Measurements from ENCODE around the gene CYP2C9.
"Not testable (repeated sequence)": the region's sequence is repeated elsewhere in the genome, so short reads cannot be mapped to it uniquely, and the experiment has no call there.

CYP2C9 gene

DNA sequence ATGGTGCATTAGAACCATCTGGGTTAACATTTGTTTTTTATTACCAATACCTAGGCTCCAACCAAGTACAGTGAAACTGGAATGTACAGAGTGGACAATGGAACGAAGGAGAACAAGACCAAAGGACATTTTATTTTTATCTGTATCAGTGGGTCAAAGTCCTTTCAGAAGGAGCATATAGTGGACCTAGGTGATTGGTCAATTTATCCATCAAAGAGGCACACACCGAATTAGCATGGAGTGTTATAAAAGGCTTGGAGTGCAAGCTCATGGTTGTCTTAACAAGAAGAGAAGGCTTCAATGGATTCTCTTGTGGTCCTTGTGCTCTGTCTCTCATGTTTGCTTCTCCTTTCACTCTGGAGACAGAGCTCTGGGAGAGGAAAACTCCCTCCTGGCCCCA, at the start of gene CYP2C9:
CYP2C9 (plus strand) TSS at position 276 of the 400 bp plus-strand sequence; CDS start at position 301, 25 bp downstream.
- DNase-seq (ENCODE audit: low read depth, low spot score) = no peak

- no peak for DNase-seq (ENCODE audit: low read depth, low spot score)
Measured at GRCh38 chr10:94889123-94889522, 49.3 kb upstream of the CYP2C9 start.

- no peak for DNase-seq (ENCODE audit: low read depth, low spot score)
Measured at GRCh38 chr10:94890264-94891022, 48.0 kb upstream of the CYP2C9 start.

DNA sequence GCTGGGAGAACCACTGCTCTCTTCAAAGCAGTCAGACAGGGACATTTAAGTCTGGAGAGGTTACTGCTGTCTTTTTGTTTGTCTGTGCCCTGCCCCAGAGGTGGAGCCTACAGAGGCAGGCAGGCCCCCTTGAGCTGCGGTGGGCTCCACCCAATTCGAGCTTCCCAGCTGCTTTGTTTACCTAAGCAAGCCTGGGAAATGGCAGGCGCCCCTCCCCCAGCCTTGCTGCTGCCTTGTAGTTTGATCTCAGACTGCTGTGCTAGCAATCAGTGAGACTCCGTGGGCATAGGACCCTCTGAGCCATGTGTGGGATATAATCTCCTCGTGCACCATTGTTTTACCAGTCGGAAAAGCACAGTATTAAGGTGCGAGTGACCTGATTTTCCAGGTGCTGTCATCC, 40.0 kb upstream of the CYP2C9 start:
- not testable (repeated sequence) for DNase-seq (ENCODE audit: low read depth, low spot score)

- DNase-seq (ENCODE audit: low read depth, low spot score) = no peak
Measured at GRCh38 chr10:94902080-94902479, 36.4 kb upstream of the CYP2C9 start.

GRCh38 chr10:94902570-94902969, 35.9 kb upstream of the CYP2C9 start:
- no peak for DNase-seq (ENCODE audit: low read depth, low spot score)

DNA sequence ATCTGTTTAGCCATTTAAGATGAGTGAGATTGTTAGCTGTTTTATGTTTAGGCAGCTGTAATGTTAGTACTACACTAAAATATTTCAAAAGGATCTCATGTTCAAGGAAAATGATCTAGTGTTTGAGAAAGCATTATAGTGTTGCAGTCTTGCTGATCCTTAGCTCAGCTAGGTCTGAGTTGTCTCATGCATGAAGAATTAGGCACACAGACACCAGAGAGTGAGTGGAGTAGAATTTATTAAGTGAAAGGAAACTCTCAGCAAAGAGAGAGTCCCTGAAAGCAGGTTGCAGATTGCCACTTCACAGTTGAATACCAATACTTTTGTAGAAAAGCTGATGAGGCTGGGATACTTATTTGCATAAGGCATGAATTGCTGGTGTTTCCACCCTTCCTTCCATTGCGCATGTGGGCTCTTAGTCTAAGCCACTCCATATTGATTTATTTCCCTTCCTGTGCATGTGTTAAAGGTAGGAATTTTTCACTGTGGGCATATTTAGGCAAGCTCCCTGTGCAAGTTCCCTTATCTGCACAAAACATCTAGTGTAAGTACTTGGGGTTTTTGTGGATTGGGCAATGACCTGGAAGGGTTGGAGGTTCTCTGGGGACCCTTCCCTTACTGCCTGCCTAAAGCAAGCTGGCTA, 33.8 kb upstream of the CYP2C9 start:
- DNase-seq (ENCODE audit: low read depth, low spot score) = not testable (repeated sequence)

DNA sequence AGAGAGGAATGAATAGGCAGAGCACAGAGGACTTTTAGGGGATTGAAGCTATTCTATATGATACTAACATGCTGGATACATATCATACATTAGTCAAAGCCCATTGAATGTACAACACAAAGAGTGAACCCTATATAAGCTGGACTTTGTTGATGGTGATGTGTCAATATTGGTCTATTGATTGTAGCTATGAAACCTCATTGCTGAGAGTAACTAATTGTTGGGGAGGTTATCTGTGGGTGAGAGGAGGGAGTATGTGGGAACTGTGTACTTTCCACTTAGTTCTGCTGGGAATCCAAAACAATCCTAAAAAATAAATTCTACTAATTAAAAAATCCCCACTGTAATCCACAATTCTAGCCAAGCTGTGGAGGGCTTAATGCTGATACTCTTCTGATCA, 22.0 kb upstream of the CYP2C9 start:
- no peak for DNase-seq (ENCODE audit: low read depth, low spot score)

DNA sequence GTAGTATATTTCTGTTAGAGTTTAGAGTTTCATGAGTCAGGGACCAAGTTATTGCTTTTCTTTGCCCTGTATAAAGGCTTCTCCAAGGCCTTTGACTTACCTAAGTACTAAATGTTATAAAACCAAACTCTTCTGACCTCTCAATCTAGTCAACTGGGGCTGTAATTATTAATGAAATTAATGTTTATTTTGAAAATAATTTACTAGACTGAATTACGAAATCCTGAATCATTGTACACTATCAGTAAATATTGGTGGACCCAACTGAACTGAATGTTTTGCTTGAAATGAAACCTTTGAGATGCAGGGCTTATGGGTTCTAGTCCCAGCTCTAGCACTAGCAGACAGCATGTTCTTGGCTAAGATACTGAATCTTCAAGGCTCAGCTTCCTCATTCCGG, 1.7 kb upstream of the CYP2C9 start:
- DNase-seq (ENCODE audit: low read depth, low spot score) = no peak

- not testable (repeated sequence) for DNase-seq (ENCODE audit: low read depth, low spot score)
Measured at GRCh38 chr10:94943432-94944103, 5.1 kb downstream of the CYP2C9 start.

- not testable (repeated sequence) for DNase-seq (ENCODE audit: low read depth, low spot score)
Measured at GRCh38 chr10:94946181-94946580, 7.7 kb downstream of the CYP2C9 start.

- DNase-seq (ENCODE audit: low read depth, low spot score) = no peak
Measured at GRCh38 chr10:94963901-94964300, 25.4 kb downstream of the CYP2C9 start.

DNA sequence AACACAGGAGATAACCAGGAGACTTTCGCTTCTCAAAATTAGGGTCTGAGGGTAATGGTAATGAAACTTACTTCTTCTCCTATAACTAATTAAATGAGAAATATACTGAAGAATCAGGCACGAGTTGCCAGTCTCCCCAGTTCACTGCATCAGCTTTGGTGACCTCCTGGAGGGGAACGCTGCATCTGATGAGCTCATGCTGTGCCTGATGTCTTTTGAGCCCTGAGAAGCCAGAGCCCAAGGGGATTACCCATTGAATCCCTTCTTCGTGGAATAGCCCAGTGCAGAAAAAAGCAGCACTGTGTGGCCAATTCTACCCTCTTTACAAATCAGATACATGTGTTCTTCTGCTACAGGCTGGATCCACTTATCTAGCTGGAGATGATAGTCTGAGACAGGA, 45.1 kb downstream of the CYP2C9 start:
- no peak for DNase-seq (ENCODE audit: low read depth, low spot score)

DNA sequence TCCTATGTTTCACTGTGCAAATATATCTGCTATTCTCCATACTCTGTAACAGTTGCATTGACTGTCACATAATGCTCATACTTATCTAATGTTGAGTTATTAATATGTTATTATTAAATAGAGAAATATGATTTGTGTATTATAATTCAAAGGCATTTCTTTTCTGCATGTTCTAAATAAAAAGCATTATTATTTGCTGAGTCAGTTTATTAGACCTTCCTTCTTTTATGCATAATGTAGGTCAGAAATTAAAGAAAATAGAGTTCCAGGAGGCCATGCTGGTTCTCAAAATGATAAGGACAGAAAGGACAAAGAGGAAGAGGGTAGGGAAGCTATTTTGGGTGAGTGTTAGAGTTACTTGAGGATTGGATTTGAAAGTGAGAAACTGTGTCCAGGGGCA, 50.7 kb downstream of the CYP2C9 start:
- DNase-seq (ENCODE audit: low read depth, low spot score) = no peak

DNA sequence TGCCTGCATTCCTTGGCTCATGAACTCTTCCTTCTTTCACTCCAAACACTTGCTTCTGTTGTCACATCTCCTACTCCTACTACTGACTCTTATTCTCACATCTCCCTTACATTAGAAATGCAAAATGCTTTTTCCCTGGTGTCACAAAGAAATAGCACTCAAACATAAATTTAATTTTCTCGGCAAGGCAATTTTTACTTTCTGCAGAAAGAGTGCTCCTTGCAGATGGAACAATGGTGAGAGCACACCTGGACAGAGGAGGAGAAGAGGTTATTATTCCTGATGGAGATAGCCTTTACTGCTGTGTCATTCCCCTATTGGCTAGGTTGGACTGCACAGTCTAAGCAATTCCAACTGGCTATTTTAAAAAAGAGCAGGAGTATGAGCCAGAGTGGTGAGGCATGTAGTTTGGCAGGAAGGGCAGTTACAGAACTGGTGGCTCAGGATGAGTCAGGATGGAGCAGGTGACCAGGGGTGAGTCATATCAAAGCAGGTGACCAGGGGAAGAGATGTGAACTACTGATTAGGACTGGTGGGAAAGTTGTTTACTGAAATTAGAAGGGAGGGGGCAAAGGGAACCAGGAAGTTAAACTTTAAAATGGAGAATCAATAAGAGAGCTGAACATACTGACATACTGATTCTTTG, 52.9 kb downstream of the CYP2C9 start:
- no peak for DNase-seq (ENCODE audit: low read depth, low spot score)

GRCh38 chr10:94992811-94993210, 54.4 kb downstream of the CYP2C9 start:
- DNase-seq (ENCODE audit: low read depth, low spot score) = no peak

- DNase-seq (ENCODE audit: low read depth, low spot score) = no peak
Measured at GRCh38 chr10:94997741-94998174, 59.3 kb downstream of the CYP2C9 start.

GRCh38 chr10:95026461-95026860, 88.0 kb downstream of the CYP2C9 start:
- no peak for DNase-seq (ENCODE audit: low read depth, low spot score)

GRCh38 chr10:95031656-95032055, 93.2 kb downstream of the CYP2C9 start:
- no peak for DNase-seq (ENCODE audit: low read depth, low spot score)

DNA sequence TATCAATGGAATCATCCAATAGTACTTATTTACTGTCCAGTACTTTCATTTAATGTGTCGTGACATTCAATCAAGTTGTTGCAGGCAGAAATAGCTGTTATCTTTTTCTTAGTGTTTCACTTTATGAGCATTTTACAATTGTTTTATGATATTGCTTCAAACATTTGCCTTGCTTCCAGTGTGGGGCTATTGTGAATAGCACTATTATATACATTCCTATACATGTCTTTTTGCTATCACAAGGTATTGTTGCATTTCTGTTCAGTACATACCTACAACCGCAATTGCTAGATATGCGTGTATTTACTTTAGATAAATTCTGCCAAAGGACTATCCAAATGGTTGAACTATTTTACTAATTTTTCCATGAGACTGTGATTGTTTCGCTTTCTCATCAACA, 95.9 kb downstream of the CYP2C9 start:
- DNase-seq (ENCODE audit: low read depth, low spot score) = no peak

- DNase-seq (ENCODE audit: low read depth, low spot score) = no peak
Measured at GRCh38 chr10:95035332-95036295, 97.2 kb downstream of the CYP2C9 start.

All from smooth muscle cell of the brain vasculature (primary cell).